ENCODE results near the gene PPP1R15A. TPM values are rescaled to one million over a fixed set of nuclear protein-coding genes. Genes with fewer than 3 reads are reported as not detected.
A peak's percentile ranks its signal among the peaks of the same experiment; 100 is the strongest.
"Not testable (repeated sequence)": the region's sequence is repeated elsewhere in the genome, so short reads cannot be mapped to it uniquely, and the experiment has no call there.

The PPP1R15A gene
- total RNA-seq, 1 donor from 2014 or later = 21.6 TPM

DNA sequence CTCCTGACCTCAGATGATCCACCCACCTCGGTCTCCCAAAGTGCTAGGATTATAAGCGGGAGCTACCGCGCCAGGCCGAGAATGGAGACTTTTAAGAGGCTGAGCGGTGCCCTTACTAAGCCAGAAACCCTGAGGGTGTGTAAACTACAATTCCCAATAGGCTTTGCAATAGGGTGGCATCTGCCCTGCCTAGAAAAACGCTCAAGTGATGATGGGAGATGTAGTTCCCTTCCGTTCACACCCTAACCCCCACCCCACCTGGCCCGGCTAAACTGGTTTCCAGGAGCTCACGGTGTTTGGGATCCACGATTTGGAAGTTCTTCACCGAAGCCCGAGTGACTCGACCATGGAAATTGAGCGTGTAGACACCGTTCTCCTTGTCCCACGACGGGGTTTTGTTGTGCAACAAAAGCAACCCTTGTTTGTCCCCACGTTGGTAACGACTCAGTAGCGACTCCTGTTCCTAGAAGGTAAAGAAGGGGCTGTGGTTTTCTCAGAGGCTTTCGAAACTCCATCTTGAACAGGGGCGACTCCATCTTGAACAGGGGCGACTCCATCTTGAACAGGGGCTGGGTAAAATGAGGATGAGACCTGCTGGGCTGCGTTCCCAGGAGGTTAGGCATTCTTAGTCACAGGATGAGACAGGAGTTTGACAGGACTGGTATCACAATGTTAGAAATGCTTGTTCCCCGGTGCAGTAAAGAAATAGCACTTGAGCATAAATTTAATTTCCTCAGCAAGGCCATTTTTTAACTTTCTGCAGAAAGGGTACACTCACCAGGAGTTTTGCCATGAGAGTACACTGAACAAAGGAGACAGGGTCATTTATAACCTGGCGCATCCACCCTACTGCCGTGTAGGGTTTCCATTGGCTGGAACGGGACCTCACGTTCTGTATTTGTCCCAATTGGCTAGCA is 9.8 kb downstream of the PPP1R15A start:
- peak in 1 of 2 donors; percentile 35 for DNase-seq (ENCODE audit: low read depth in 2 of 2)

DNA sequence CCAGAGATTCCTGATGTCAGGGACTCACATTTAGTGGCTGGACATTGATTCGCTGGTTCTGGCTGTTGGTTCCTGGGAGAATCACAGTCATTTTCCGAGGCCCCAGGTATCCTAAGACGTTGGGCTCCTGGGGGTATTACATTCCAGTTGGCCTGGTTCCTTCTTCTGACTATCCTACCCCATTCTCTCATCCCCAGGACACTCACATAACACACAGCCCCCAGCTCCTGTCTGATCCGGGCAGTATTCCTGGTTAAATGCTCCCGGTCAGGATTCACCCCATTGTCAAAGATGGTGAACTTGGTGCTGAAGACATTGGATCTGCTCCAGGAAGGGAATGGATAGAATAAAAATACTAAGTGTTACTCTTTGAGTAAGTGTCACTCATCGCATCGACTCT is 11.5 kb downstream of the PPP1R15A start:
- no peak for DNase-seq (ENCODE audit: low read depth in 2 of 2)

DNA sequence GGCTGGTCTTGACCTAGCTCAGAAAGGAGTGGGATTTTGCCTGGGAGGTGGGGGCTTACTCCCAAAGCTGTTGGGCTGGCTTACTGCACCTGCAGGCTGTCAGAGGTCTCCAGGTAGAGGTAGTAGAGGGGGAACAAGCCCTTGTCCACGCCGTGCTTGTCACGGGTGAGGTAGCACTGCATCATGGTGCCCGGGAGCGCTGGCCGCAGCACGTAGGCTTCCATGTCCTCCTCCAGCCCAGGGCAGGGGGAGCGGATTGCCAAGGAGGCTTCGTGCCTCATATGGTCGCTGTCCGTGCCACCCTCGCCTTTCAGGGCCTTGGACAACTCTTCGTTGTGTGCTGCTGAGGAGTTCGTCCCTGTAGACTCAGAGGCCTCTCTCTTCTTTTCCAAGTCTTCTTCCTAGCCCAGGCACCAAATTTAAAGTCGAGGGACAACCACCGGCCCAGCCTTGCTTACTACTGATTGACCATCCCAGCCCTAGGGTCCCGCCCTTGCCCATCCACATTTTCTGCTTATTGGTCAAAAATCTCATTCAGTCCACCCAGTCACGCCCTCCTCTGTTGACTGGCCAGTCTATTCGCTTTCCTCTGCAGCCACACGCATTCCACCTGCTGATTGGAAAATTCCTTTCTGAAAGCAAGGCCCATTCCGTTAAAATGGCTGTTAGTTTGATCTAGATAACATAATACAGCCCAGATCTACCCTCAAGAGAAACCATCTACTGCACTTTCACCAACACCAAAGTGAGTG is 15.8 kb downstream of the PPP1R15A start:
- DNase-seq (ENCODE audit: low read depth in 2 of 2) = no peak

DNA sequence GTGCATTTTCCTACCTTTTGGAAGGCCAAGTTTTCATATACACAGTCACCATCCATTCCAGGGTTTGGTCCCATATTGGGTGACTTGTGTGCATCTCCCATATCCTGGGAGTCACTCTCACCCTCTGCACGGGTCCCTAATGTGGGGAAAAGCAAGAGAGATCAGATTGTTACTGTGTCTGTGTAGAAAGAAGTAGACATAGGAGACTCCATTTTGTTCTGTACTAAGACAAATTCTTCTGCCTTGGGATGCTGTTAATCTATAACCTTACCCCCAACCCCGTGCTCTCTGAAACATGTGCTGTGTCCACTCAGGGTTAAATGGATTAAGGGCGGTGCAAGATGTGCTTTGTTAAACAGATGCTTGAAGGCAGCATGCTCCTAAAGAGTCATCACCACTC is 17.3 kb downstream of the PPP1R15A start:
- not testable (repeated sequence) for DNase-seq (ENCODE audit: low read depth in 2 of 2)

DNA sequence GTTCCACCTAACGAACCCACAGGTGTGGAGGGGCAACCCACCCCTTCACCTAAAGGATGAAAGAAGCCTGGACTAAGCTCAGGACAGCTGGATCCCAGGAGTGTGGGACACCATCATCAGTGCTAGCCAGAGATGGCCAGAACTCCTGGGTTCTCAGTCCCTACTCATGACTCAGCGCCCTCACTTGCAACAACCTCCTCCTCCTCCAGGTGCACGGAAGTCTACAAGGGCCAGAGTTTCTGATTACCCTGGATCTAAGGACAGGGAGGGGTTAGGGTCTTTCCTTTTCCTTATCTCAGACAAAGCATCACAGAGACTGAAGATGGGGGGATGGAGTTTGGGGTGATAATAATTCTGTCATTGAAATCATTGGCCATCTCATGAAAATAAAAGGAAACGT is 18.3 kb downstream of the PPP1R15A start:
- no peak for DNase-seq (ENCODE audit: low read depth in 2 of 2)

DNA sequence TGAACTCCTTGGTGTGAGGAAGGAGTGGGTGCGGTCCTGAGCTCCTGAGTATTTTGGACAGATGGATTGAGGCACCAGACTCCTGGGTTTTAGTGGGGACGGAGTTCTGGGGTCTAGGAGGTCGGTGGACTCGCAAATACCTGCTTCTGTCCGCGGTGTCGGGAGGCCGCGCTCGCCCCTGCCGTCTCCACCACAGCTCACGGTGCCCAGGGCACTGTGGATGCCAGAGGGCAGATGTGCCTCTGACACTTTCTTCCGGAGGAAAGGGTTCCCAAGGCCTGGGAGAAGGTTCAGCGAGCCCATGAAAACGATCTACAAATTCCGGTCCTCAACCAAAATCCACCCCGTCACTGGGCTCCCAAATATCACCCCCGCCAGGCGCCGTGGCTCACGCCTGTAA is 23.0 kb downstream of the PPP1R15A start:
- no peak for DNase-seq (ENCODE audit: low read depth in 2 of 2)

DNA sequence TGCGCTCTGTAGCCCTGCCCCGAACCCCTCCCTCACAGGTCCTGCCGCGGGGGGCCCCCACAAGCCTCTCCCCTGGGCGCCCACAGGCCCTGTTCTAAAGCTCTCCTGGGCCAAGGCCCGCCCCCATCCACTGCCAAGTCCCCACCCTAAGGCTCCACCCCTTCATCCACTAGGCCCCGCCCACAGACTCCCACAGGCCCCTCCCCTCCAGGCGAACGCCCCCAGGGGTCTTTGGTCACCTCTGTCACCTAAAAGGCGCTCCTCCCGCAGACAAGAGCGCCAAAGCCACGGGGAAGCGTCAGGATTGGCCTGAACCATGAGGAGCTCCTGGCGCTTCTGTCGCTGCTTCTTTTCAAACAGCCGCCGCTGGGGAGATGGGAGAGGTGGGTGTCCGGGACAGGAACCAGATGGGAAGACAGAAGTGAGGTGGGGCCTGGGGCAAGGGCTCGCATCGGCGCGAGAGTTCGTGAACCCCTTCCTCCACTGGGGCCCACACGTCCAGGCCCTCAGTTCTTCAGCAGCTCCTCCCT is 24.0 kb downstream of the PPP1R15A start:
- DNase-seq (ENCODE audit: low read depth in 2 of 2) = peak in 1 of 2 donors; percentile 63

DNA sequence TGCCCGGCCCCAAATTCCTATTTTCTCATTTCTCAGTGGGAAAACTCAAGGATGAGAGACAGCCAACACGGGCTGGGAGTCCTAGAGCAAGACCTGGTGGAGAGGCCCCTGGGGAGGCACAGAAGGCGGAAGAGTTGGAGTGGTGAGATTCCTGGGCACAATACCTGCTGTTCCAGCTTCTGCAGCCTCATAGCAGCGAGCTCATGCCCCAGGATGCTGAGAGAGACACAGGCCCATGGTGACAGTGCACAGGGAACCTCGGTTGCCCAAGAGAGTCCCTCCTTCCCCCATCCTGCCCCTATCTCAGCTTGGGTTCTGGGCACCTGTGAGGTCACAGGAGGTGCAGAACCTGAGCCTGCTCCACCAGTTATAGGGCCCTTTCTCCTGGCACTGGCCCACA is 25.0 kb downstream of the PPP1R15A start:
- no peak for DNase-seq (ENCODE audit: low read depth in 2 of 2)

DNA sequence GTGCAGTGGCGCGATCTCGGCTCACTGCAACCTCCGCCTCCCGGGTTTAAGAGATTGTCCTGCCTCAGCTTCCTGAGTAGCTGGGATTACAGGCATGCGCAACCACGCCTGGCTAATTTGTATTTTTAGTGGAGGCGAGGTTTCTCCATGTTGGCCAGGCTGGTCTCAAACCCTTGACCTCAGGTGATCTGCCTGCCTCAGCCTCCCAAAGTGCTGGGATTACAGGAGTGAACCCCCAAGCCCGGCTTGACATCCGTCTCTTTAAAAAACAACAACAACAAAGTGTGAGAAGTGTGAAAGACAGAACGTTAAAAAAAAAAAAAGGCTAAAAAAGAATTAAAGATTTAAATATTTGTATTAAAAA is 27.1 kb downstream of the PPP1R15A start:
- DNase-seq (ENCODE audit: low read depth in 2 of 2) = not testable (repeated sequence)

DNA sequence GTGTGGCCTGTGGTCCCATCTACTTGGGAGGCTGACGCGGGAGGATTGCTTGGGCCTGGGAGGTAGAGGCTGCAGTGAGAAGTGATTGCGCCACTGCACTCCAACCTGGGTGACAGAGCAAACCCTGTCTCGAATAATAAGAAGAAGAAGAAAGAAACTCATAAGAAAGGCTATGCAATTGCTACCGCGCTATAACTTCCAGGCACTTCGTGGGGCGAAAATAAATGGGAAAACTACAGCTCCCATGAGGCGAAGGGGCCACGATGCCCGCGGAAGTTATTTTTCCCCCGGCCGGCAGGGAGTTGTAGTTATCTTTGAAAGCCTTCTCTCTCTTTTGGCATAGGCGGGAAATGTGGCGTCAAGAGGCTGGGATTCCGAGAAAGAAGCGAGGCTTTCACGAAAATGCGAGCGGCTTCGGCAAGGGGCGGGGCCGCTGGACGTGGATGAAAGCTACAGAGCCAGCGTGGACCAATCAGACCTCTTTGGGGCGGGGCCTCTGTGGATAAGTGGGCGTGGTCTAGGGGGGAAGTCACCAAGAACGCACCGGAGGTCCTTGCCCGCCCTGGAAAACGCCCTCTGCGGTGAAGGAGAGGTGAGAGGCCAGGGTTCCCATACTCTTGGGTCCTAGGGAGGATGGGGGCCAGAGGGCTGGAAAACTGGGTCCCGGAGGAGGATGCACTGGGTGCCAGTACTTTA is 27.7 kb downstream of the PPP1R15A start, which contains the start of gene NUCB1:
TSS of gene NUCB1 (plus strand) at position 532 of the 696 bp plus-strand sequence. CDS start 485 bp downstream, outside the sequence.
- peak; percentile 91 to 99 for DNase-seq (ENCODE audit: low read depth in 2 of 2)

DNA sequence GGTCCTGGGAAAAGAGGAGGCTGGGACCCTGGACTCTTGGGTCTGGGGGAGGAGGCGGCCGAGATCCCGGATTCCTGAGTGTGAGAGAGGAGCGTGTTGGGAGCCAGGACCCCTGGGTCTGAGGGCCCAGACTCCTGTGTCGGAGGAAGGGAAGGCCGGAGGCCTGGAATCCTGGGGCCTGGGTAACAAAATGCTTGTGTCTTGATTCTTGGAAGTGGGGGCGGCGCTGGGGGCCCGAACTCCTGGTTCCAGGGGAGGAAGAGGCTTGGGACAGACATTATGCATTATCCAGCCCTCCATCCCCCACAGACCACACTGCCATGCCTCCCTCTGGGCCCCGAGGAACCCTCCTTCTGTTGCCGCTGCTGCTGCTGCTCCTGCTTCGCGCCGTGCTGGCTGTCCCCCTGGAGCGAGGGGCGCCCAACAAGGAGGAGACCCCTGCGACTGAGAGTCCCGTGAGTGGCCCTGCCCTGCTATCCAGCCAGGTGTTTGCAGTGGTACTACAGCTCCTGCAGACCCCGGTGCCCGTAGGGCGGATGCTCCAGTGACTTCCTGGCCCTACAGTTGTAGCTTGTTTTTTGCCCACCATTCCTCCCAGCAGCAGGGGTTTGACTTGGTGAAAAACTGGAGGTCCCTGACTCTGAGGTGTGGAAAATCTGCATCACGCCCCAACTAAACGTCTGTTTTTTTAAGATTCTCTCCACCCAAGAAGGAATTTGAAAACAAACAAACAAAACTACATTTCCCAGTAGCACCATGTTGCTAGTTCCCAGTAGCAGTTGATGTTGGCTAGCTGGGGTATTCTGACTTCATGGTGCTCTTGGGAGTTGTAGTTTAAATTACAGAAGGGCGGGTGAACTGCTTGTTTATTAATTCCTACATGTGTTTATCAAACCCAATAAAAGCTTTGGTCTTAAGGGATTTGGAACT is 28.5 kb downstream of the PPP1R15A start:
- peak in 1 of 2 donors; percentile 36 for DNase-seq (ENCODE audit: low read depth in 2 of 2)

DNA sequence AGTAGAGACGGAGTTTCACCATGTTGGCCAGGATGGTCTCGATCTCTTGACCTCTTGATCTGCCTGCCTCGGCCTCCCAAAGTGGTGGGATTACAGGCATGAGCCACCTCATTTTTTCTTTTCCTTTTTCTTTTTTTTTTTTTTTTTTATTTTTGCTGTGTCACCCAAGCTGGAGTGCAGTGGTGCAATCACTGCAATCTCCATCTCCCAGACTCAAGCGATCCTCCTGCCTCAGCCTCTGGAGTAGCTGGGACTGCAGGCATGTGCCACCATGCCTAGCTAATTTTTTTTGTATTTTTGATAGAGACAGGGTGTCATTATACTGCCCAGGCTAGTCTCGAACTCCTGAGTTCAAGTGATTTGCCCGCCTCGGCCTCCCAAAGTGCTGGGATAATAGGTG is 30.1 kb downstream of the PPP1R15A start:
- not testable (repeated sequence) for DNase-seq (ENCODE audit: low read depth in 2 of 2)

DNA sequence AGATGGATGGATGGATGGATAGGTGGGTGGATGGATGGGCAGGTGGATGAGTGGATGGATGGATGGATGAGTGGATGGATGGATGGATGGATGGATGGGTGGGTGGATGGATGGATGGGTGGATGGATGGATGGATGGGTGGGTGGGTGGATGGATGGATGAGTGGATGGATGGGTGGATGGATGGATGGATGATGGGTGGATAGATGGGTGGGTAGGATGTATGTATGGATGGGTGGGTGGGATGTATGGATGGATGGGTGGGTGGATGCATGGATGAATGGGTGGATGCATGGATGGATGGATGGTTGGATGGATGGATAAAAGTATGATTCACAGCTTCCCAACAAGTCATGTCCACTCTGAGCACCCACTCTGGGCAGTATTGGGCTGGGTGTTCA is 31.6 kb downstream of the PPP1R15A start:
- DNase-seq (ENCODE audit: low read depth in 2 of 2) = not testable (repeated sequence)

DNA sequence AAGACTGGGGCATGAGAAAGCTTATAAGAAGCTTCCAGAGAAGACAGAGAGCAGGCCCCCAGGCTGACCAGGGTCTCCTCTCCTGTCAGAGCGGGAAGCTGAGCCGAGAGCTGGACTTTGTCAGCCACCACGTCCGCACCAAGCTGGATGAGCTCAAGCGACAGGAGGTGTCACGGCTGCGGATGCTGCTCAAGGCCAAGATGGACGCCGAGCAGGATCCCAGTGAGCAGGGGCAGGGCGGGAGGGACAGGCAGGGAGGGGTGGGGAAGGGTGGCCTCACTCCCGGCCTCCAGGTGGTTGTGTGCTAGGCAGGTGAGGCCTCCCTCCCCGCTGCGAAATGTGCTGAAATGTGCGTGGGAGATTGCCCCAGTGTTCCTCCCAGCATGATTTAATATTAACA is 33.4 kb downstream of the PPP1R15A start:
- DNase-seq (ENCODE audit: low read depth in 2 of 2) = no peak

DNA sequence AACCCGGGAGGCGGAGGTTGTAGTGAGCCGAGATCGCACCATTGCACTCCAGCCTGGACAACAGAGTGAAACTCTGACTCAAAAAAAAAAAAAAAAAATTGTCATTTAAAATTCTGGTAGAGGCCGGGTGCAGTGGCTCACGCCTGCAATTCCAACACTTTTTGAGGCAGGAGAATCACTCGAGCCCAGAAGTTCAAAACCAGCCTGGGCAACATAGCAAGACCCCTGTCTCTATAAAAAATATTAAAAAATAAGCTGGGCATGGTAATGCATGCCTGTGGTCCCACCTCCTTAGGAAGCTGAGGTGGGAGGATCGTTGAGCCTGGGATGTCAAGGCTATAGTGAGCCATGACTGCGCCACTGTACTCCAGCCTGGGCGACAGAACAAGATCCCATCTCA is 34.1 kb downstream of the PPP1R15A start:
- no peak for DNase-seq (ENCODE audit: low read depth in 2 of 2)

DNA sequence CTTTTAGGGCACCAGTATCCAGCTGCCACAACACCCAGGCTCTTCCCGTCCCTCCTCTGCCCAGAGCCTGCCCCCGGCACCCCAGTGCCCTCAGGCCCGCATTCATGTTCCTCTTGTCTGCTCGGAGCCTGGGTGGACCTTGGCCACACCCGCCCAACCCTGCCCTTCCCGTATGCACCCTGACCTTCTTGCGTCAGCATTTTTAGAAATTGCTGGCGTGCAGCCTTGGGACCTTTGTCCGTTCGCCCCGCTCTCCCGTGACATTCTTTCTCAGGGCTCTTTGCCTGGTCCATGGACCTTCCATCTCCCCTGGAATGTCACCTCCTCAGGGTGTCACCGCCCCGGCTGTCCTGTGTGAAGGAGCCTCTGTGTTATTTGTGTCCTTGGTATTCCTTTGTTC is 35.5 kb downstream of the PPP1R15A start:
- DNase-seq (ENCODE audit: low read depth in 2 of 2) = no peak

DNA sequence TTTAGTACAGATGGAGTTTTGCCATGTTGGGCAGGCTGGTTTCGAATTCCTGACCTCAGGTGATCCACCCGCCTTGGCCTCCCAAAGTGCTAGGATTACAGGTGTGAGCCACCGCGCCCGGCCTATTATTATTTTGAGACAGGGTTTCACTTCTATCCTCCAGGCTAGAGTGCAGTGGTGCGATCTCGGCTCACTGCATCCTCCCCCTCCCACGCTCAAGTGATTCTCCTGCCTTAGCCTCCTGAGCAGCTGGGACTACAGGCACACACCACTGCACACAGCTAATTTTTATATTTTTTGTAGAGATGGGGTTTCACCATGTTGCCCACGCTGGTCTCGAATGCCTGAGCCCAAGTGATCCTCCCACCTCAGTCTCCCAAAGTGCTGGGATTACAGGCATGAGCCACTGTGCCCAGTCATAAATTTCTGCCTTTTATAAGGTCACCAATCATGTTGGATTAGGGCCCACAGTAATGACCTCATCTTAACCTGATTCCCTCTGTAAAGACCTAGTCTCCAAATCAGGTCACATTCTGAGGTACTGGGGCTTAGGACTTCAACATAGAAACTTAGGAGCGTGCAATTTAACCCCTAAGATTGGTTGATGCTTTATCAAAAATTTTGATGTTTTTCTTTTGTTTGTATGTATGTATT is 37.3 kb downstream of the PPP1R15A start:
- DNase-seq (ENCODE audit: low read depth in 2 of 2) = not testable (repeated sequence)

DNA sequence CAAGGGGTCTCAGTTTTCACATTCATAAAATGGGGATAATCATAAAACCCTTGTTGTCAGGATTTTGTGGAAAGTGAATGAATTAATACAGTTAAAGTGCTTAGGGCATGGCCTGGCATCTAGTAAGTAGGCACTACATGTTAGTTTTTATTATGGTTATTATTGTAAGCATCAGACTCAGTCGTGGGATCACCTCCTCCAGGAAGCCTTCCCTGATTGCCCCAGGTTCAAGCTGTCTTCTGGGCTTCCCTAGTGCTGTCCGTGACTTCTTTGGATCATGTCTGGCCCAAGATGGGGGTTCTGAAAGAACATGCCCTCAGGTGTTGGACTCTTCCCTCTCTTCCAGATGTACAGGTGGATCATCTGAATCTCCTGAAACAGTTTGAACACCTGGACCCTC is 38.6 kb downstream of the PPP1R15A start:
- no peak for DNase-seq (ENCODE audit: low read depth in 2 of 2)

DNA sequence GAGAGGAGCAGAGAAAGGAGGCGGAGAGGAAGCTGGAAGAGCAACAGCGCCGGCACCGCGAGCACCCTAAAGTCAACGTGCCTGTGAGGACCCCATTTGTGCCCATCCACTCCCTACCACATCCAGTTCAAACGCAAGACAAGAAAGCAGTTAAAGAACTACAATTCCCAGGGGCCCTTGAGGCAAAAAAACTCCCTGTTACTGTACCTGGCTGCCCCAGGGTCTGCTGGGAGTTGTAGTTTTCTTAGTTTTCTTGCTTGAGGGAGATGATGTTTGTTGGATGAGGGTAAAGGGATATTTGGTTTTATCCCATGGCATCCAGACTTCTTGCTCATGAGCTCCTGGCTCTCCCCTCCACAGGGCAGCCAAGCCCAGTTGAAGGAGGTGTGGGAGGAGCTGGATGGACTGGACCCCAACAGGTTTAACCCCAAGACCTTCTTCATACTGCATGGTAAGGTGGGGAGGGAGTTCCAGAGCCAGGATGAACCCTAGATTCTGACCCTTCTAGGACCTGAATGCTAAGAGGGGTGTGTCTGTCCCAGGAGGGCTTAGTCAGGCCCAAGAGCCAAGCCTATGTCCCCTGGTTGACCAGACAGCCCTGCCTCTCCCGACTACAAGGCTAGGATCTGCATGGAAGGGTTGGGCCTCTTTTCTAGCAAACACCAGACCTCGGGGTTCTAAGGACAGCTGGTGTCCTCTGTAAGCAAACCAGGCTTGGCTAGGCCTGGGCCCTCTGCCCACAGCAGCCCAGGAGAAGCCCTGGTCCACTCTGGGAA is 41.1 kb downstream of the PPP1R15A start:
- DNase-seq (ENCODE audit: low read depth in 2 of 2) = no peak
